ENCODE measurements around the gene HSPA12B. TPM values are rescaled to one million over a fixed set of nuclear protein-coding genes. Genes with fewer than 3 reads are reported as not detected.

Gene HSPA12B
- total RNA-seq, 2 experiments from 2014 or later: 0.08 TPM; not detected in 1

DNA sequence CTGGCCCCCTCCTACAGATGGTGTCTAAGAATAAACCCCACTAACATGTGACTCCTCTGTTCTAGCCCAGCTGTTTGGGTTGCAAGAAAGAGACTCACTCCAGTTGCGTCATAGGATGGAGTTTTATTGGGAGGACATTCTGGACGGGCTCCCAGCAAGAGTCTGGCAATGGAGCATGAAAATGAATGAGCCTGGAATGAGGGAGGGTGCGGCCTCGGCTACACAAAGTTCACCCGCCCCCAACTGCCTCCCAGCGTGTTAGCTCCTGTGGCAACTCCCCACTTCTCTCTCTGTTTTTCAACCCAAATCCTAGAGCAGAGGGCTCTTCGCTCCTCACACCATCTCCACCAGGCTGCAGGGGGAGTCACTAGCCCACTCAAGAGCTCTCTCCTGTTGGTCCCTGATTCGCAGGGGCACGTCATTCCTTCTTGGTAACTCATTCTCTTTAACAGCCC, 45.6 kb upstream of the HSPA12B start:
- DNase-seq (no peak), ATAC-seq (ENCODE audit: poor library complexity) (no peak)
- no peak overlapping the region for H3K4me3 ChIP-seq (ENCODE audit: low read length)
- Mint-ChIP-seq H3K4me1 (ENCODE audit: low read depth) (no peaks in the 10 kb centered on the region), H3K9me3 (no peaks in the 10 kb centered on the region), H3K36me3 (ENCODE audit: low read depth) (no peaks in the 10 kb centered on the region), H3K27me3 (peaks cover 42% of the 10 kb centered on the region), H3K27ac (no peak overlapping the region), H3K4me3 (no peak overlapping the region)
- no peak overlapping the region for H3K27ac ChIP-seq (ENCODE audit: low read depth in 1 of 2, low read length in 2 of 2)
- ChIA-PET CTCF (no interaction called here), POLR2A (no interaction called here)
- peaks cover 12 to 14% of the 10 kb centered on the region in 2 experiments for H3K27me3 ChIP-seq (ENCODE audit: control insufficient read depth in 1 of 2, insufficient read depth in 2 of 2, low read length in 2 of 2)
- no peaks in the 10 kb centered on the region for H3K9me3 ChIP-seq (ENCODE audit: control insufficient read depth in 1 of 2, insufficient read depth in 1 of 2, low read length in 2 of 2)
- H3K4me1 ChIP-seq (ENCODE audit: insufficient read depth, low read length): no peaks in the 10 kb centered on the region
- no peak for TF ChIP-seq CTCF (IDR thresholded peaks at IDR 0.05)
- intact Hi-C loops (cut with DNase I, micrococcal nuclease): no loop called here
- H3K36me3 ChIP-seq (ENCODE audit: insufficient read depth, low read length): no peaks in the 10 kb centered on the region

DNA sequence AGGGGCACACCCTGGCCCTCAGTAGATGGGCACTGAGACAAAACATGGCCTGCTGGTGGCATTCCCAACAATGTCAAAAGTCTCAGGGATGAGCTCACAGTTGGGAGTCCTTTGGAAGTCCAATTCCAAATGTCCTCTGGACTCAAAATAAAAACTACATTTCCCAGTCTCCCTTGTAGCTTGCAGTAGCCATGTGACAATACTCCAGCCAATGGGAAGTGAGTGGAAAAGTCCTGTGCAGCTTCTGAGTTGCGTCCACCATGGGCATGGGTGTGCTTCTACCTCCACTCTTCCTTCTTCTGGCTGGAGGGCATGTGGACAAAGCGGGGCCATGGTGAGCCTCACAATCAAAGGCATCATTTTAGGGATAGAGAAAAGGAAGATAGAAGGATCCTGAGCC, 44.8 kb upstream of the HSPA12B start:
- Histone ChIP-seq H3K9me3 (ENCODE audit: control insufficient read depth in 1 of 2, insufficient read depth in 1 of 2, low read length in 2 of 2) (no peaks in the 10 kb centered on the region), H3K4me1 (ENCODE audit: insufficient read depth, low read length) (no peaks in the 10 kb centered on the region), H3K36me3 (ENCODE audit: insufficient read depth, low read length) (no peaks in the 10 kb centered on the region), H3K27ac (ENCODE audit: low read depth in 1 of 2, low read length in 2 of 2) (no peak overlapping the region), H3K4me3 (ENCODE audit: low read length) (no peak overlapping the region), H3K27me3 (ENCODE audit: control insufficient read depth in 1 of 2, insufficient read depth in 2 of 2, low read length in 2 of 2) (peaks cover 7 to 8% of the 10 kb centered on the region in 2 experiments)
- TF ChIP-seq CTCF (IDR thresholded peaks at IDR 0.05): no peak
- Mint-ChIP-seq H3K27me3 (peaks cover 37% of the 10 kb centered on the region), H3K4me1 (ENCODE audit: low read depth) (no peaks in the 10 kb centered on the region), H3K9me3 (no peaks in the 10 kb centered on the region), H3K36me3 (ENCODE audit: low read depth) (no peaks in the 10 kb centered on the region), H3K4me3 (no peak overlapping the region), H3K27ac (no peak overlapping the region)
- ChIA-PET CTCF (no interaction called here), POLR2A (no interaction called here)
- no peak for ATAC-seq (ENCODE audit: poor library complexity)
- DNase-seq: no peak
- intact Hi-C loops (cut with DNase I, micrococcal nuclease): no loop called here

GRCh38 chr20:3689978-3690377, 42.5 kb upstream of the HSPA12B start:
- no peak for TF ChIP-seq CTCF (IDR thresholded peaks at IDR 0.05)
- Histone ChIP-seq H3K4me1 (ENCODE audit: insufficient read depth, low read length) (no peaks in the 10 kb centered on the region), H3K36me3 (ENCODE audit: insufficient read depth, low read length) (no peaks in the 10 kb centered on the region), H3K4me3 (ENCODE audit: low read length) (no peak overlapping the region), H3K9me3 (ENCODE audit: control insufficient read depth in 1 of 2, insufficient read depth in 1 of 2, low read length in 2 of 2) (no peaks in the 10 kb centered on the region), H3K27me3 (ENCODE audit: control insufficient read depth in 1 of 2, insufficient read depth in 2 of 2, low read length in 2 of 2) (peaks cover 0 to 4% of the 10 kb centered on the region in 2 experiments), H3K27ac (ENCODE audit: low read depth in 1 of 2, low read length in 2 of 2) (no peak overlapping the region)
- Mint-ChIP-seq H3K27ac (no peak overlapping the region), H3K27me3 (peaks cover 18% of the 10 kb centered on the region), H3K4me1 (ENCODE audit: low read depth) (no peaks in the 10 kb centered on the region), H3K36me3 (ENCODE audit: low read depth) (no peaks in the 10 kb centered on the region), H3K4me3 (no peak overlapping the region), H3K9me3 (no peaks in the 10 kb centered on the region)
- POLR2A ChIA-PET: no interaction called here
- intact Hi-C loops (cut with DNase I, micrococcal nuclease): no loop called here
- no peak for DNase-seq
- CTCF ChIA-PET: no interaction called here
- no peak for ATAC-seq (ENCODE audit: poor library complexity)
